ENCODE measurements around the gene ARF1.

GRCh38 chr1:228079601-228080263, 2.8 kb upstream of the ARF1 start:
- TF ChIP-seq CTCF (IDR thresholded peaks at IDR 0.05): no peak
- no peak for TF ChIP-seq POLR2AphosphoS5 (IDR thresholded peaks at IDR 0.05)
